ENCODE measurements around the gene RAD51C.
"Not testable (repeated sequence)": the region's sequence is repeated elsewhere in the genome, so short reads cannot be mapped to it uniquely, and the experiment has no call there.

RAD51C gene

DNA sequence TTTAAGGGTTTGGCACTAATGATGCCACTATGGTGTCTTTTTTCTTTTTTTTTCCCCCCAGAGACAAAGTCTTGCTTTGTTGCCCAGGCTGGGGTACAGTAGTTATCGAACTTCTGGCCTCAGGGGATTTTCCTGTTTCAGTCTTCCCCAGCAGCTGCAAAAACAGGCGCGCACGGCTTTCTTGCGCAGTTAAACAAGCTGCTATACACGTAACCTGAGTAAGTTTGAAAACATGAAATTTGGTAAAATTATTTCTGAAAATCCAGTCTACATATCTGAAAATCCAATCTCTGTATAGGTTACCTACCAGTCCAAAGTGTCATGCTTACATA is 12.4 kb upstream of the RAD51C start:
- DNase-seq (ENCODE audit: extremely low read depth in 1 of 2, low read depth in 1 of 2): no peak

DNA sequence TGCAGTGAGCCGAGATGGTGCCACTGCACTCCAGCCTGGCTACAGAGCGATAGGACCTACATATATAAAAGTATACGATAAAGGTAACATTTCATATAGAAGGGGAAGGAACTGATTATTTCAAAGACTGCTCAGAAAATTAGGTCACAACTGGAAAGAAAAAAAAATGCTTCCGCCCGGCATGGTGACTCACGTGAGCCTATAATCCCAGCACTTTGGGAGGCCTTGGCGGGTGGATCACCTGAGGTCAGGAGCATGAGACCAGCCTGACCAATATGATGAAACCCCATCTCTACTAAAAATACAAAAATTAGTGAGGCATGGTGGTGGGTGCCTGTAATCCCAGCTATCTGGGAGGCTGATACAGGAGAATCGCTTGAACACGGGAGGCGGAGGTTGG is 8.4 kb upstream of the RAD51C start:
- no peak for DNase-seq (ENCODE audit: extremely low read depth in 1 of 2, low read depth in 1 of 2)

DNA sequence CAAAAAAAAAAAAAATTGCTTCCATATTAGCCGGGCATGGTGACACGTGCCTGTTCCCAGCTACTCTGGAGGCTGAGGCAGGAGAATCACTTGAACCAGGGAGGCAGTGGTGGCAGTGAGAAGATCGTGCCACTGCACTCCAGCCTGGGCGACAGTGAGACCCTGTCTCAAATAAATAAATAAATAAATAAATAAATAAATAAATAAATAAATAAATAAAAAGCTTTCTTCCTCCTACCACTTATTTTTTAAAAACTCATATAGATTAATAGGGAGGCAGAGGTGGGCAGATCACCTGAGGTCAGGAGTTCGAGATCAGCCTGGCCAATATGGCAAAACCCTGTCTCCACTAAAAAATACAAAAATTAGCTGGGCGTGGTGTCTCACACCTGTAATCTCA is 7.9 kb upstream of the RAD51C start:
- not testable (repeated sequence) for DNase-seq (ENCODE audit: extremely low read depth in 1 of 2, low read depth in 1 of 2)

DNA sequence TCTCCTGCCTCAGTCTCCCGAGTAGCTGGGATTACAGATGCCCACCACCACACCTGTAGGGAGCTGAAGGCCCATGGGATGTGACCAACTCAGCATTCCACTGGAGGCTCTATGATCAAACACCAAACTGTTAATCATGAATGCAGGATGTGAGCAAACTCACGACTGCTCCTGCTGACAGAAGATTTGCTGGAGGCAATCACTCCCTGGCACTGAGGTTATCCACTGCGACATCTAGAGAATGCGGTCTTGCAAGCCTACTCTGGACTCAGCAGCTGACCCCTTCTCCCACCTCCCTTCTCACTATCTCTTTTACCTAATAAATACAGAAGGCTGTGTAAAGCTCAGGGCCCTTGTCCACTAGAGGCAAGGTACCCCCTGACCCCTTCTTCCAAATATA is 5.4 kb upstream of the RAD51C start:
- no peak for DNase-seq (ENCODE audit: extremely low read depth in 1 of 2, low read depth in 1 of 2)

DNA sequence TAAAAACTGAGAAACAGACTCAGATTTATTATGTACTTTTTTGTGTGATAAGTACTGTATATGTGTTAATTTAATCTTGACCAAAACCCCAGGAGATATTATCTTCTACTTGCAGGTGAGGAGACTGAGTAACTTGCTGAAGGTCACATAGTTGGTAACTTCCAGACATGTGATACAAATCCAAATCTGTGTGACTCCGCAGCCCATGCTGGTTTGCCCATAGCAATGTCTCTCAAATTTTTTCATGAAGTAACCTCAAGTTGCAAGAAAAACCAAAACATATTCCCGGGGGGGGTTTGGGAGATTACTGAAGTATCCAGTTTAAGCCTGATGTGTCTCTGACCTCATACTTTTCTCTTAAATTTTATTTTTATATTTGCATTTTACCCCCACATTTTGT is 3.9 kb upstream of the RAD51C start:
- DNase-seq (ENCODE audit: extremely low read depth in 1 of 2, low read depth in 1 of 2): no peak

DNA sequence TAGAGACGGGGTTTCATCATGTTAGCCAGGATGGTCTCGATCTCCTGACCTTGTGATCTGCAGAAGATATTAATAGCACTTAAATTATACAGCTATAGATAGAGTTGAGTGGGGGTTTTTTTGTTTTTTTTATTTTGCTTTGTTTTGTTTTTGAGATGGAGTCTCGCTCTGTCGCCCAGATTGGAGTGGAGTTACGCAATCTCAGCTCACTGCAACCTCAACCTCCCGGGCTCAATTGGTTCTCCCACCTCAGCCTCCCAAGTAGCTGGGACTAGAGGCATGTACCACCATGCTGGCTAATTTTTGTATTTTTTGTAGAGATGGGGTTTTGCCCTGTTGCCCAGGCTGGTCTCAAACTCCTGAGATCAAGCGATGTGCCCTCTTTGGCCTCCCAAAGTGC is 2.4 kb upstream of the RAD51C start:
- DNase-seq (ENCODE audit: extremely low read depth in 1 of 2, low read depth in 1 of 2): not testable (repeated sequence)

DNA sequence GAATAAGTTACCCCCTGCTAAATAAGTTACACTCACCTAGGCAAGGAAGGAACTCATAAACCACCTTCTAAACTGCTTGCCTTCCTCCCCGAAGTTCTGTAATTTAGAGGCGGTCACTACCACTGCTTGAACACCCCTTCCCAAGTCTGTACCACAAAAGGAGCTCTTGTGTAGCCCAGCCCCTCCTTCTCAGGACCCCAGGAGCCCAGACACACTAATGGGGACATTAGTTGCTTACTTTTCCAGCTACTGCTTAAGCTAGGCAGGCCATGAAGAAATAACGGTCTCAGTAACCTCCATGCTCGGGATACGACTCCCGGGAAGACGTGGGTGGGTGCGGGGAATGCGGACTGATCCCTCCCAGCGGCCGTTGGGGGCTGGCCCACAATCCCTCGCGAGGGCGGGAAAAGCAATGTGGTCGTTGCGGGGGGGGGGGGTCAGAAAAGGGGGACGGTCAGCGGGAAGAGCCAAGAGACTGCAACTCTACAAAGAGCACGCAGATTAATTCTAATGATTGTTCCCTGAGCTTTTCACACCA is 632 bp upstream of the RAD51C start, which contains the start of gene TEX14:
TEX14 (minus strand) TSS at position 345 of the 538 bp plus-strand sequence. CDS start 40,044 bp downstream, outside the sequence.
- no peak for DNase-seq (ENCODE audit: extremely low read depth in 1 of 2, low read depth in 1 of 2)

DNA sequence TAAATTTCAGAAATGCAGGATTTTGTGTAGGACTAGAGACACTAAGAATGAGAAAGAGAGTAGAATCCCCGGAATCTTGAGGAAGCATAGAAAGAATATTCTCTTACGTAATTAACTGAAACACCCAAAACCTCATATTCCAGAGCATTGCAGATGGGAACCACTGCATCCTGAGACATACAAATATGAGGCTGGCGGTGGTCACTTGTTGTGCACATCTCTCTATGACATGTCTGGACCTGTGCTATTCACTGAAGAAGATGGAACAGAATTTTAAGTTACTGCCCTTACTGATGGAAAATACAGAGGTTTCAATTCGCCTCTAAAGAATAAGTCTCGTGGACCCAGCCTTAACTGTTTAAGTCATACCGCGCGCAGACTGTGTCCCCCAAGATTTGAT is 806 bp downstream of the RAD51C start:
- DNase-seq (ENCODE audit: extremely low read depth in 1 of 2, low read depth in 1 of 2): no peak

DNA sequence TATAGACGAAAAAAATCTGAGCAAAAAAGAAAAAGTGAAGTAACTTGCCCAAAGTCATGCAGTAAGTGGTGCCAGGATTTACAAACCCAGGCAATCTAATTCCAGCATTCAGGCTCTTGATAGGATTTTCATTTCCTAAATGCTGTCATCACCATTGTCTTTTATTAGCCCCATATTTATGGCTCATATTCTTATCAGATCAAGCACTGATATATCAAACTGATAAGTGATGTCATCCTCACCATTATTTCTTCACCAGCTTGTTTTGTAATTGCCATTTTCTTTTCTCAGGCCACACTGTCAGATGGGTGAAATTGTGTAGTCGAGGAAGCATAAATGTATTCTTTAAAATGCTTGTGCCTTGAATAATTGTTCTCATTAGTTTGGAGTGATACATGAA is 1.3 kb downstream of the RAD51C start:
- no peak for DNase-seq (ENCODE audit: extremely low read depth in 1 of 2, low read depth in 1 of 2)

DNA sequence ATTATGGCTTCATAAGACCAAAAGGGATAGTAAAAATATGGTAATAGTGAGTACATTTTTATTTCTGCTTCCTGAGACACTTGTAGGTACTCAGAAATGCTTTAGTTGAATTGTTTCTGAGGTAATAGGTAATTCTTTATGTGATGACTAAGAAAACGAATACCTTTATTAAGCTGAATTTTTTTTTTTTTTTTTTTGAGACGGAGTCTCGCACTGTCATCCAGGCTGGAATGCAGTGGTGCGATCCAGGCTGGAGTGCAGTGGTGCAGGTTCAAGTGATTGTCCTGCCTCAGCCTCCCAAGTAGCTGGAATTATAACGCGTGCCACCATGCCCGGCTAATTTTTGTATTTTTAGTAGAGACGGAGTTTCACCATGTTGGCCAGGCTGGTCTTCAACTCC is 1.9 kb downstream of the RAD51C start:
- no peak for DNase-seq (ENCODE audit: extremely low read depth in 1 of 2, low read depth in 1 of 2)

DNA sequence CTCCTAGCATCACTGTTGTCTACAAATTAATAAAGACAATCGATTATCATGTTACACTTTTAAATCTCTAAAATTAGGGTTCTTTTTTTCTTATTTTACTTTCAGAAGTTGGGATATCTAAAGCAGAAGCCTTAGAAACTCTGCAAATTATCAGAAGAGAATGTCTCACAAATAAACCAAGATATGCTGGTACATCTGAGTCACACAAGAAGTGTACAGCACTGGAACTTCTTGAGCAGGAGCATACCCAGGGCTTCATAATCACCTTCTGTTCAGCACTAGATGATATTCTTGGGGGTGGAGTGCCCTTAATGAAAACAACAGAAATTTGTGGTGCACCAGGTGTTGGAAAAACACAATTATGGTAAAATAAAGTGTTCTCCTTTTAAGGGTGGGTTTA is 2.4 kb downstream of the RAD51C start:
- DNase-seq (ENCODE audit: extremely low read depth in 1 of 2, low read depth in 1 of 2): no peak

DNA sequence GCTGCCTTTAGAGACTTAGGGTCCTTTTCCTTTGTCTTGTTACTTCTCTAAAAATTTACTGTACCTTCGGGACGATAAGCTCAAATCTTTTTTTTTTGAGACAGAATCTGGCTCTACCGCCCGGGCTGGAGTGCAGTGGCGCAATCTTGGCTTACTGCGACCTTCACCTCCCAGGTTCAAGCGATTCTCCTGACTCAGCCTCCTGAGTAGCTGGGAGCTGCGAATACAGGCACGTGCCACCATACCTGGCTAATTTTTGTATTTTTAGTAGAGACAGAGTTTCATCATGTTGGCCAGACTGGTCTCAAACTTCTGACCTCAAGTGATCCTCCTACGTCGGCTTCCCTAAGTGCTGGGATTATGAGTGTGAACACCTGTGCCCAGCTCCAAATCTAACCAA is 7.4 kb downstream of the RAD51C start:
- no peak for DNase-seq (ENCODE audit: extremely low read depth in 1 of 2, low read depth in 1 of 2)

DNA sequence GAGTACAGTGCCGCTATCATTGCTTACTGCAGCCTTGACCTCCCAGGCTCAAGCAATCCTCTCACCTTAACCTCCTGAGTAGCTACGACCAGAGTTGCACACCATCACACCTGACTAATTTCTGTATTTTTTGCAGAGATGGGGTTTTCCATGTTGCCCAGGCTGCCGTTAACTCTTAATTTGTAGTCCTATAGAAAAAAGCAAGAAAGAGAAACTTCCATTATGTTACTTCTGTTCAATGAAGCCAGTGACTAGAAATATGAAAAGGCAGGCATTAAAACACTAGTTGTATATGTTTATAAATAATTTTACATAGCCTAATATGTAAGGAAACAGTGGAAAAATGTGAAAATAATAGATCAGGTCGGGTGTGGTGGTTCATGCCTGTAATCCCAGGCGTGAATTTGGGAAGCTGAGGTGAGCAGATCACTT is 9.7 kb downstream of the RAD51C start:
- no peak for DNase-seq (ENCODE audit: extremely low read depth in 1 of 2, low read depth in 1 of 2)

DNA sequence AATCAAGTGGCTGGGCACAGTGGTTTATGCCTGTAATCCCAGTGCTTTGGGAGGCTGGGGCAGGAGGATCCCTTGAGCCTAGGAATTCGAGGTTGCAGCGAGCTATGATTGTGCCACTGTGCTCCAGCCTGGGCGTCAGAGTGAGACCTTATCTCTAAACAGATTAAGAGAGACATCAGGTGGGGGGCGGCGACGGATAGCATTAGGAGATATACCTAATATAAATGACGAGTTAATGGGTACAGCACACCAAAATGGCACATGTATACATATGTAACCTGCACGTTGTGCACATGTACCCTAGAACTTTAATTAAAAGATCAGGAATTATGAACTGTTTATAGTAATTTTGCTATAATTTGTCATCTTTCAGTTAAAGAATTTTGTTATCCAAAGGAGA is 10.3 kb downstream of the RAD51C start:
- DNase-seq (ENCODE audit: extremely low read depth in 1 of 2, low read depth in 1 of 2): no peak

DNA sequence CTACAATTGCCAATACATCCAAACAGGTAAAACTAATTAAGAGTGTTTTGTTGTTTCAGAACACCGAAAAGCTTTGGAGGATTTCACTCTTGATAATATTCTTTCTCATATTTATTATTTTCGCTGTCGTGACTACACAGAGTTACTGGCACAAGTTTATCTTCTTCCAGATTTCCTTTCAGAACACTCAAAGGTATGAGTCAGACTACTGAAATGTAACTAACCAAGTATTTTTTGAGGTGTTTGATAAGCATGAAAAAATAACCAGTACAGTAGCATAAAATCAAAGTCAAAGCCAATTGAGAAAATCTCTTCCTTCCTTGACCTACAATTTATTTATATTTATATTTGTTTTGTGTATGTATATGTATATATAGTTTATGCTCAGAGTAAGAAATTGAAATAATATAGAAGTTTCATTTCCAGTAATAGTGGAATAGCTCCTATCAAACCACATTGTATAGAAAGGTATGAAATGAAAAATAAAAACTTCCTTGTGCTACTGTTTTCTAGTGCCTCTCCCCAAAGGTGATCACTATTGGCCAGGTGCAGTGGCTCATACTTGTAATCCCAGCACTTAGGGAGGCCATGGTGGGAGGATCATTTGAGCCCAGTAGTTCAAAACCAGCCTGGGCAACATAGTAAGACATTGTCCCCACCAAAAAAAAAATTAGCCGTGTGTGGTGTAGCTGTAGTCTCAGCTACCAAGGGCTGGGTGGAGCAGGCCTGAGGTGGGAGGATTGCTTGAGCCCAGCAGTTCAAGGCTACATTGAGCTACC is 10.9 kb downstream of the RAD51C start:
- DNase-seq (ENCODE audit: extremely low read depth in 1 of 2, low read depth in 1 of 2): no peak

DNA sequence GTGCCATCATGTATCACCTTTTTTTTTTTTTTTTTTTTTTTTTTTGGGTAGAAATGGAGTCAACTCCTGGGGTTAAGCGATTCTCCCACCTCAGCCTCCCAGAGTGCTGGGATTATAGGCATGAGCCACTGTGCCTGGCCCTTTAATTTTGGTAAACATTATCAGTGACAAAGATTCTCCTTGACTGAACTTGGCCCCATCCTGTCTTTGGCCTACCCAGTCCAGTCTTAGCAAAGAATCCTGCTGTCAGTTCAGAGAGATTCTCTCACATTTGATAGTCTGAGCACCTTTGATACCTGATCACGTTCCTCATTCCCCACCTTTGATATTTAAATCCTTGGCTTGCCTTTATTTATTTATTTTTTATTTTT is 11.5 kb downstream of the RAD51C start:
- no peak for DNase-seq (ENCODE audit: extremely low read depth in 1 of 2, low read depth in 1 of 2)

DNA sequence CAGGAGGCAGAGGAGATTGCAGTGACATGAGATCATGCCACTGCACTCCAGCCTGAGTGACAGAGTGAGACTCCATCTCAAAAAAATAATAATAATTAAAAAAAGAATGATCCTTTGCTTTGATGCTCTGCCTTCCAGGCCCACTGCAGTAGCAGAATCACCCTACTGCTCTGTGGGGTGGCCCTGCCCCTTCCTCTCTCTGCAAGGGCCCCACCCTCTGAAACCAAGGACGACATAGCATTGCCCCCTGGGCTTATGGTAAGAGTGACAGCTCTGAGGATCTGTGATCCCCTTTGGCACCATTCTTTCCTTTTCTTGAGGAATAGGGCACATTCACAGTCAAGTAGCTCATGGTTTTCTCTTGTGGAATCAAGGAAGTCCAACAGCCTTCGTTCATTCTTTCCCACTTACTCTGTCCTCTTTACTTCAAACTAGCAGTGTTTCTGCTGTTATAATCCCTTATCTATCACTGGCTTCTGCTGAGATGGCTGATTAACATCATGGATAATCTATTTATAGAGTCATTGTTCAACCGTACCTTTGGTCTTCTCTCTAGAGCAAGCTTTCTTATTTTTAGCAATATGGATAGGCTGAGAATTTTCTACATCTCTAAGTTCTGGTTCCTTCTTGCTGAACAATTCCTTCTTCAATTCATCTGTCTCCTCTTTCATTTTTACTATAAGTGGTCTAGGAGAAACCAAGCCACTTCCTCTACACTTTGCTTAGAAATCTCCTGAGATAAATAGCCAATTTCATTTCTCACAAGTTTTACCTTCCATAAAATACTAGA is 14.1 kb downstream of the RAD51C start:
- DNase-seq (ENCODE audit: extremely low read depth in 1 of 2, low read depth in 1 of 2): no peak

DNA sequence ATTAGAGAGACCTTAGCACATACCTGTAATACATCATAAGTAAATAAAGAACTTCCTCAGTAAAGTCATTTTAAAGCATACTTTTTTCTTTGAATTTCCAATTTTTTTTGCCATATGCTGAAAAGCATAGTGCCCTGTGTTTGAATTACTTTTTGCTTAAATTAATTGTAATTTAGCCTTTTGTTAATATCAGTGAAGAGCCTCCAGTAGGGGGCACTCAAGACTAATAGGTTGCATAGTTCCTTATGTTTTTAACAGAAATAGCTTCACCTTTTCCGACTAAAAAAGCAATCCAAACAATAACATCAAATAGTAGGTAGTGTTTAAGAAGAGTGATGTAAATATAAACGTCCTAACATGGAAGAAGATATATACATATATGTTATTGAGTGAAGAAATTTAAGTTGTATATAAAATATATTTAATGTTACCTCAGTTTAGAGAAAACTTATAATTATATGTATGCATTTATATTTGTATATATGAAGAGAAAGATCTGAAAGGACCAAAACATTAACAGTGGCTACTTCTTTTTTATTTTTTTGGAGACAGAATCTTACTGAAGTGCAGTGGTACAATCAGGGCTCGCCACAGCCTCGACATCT is 18.6 kb downstream of the RAD51C start:
- no peak for DNase-seq (ENCODE audit: extremely low read depth in 1 of 2, low read depth in 1 of 2)

DNA sequence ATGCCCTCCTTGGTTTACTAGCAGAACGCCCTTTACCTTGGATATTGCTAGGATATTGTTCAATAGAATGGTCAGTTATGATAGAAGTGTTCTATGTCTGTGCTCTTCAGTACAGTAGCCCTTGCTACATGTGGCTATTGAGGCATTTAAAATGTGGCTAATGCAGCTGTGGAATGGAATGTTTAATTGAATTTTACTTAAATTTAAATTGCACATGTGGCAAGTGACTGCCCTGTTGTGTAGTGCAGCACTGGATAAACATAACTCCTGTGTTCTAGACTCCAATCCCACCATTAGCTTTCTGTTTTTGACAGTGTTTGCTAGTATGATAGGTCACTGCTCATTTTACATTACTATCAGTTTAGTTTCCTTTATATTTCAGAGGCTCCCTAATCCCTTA is 29.9 kb downstream of the RAD51C start:
- DNase-seq (ENCODE audit: extremely low read depth in 1 of 2, low read depth in 1 of 2): no peak

DNA sequence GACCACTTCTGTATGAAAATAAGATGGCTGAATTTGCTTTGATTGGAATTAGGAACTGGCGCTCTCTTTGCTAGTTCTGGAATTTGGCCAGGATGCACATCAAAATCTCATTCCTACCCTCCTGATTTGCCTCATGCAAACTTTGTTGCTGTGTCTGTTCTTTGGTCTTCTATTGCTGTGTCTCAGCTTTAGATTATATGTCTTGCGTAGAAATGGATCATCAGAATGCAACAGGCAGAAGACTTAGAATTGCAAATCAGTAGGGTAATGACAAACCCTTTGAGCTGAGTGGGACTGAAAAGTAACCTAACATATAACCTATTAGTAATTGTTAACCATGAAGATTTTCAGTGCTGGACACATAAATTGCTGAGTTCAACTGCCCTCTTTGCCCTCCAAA is 30.3 kb downstream of the RAD51C start:
- no peak for DNase-seq (ENCODE audit: extremely low read depth in 1 of 2, low read depth in 1 of 2)

DNA sequence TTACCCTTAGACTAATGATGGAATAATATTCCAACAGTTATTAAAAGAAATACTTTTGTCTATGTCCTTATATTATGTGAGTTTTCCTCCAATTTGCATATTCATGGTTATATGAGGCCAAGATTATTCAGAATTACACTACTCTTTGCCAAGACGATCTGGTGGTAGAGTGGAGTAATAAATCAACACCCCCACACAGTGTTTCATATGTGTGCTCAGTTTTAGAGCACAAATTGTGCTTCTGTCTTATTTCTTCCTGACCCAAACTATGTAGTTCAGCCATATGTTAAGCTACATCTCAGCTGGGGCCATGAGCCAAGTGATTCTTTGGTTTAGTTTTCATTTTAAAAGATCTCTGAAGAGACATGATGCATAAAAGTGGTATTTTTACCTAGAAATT is 36.4 kb downstream of the RAD51C start:
- DNase-seq (ENCODE audit: extremely low read depth in 1 of 2, low read depth in 1 of 2): no peak

DNA sequence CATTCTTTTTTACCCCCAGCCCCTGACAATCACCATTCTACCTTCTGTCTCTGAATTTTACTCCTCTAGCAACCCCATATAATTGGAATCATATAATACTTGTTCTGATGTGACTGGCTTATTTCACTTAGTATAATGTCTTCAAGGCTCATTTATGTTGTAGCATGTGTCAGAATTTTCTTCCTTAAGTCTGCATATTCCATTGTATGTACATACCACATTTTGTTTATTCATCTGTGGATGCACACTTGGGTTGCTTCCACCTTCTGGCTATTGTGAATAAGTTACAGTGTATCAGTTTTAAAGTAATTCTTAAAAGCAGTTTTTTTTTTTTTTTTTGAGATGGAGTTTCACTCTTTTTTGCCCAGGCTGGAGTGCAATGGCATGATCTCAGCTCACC is 38.5 kb downstream of the RAD51C start:
- no peak for DNase-seq (ENCODE audit: extremely low read depth in 1 of 2, low read depth in 1 of 2)

Measured in stimulated activated CD8-positive, alpha-beta memory T cell treated with anti-CD3 and anti-CD28 coated beads, Interleukin-7, amount 100 ng/mL, for 48 hours (primary cell).